HepG2 (cell line): ENCODE data around the gene PERP. TPM values are rescaled to one million over a fixed set of nuclear protein-coding genes. Genes with fewer than 3 reads are reported as not detected.

Experiments
- ATAC-seq: fragments of 200-7000 bp; cut with Tn5 transposase; 3 replicates; pipeline ENCODE4 v1.9.1; 2020; ENCODE audit warnings: mild to moderate bottlenecking, moderate library complexity
- Bru-seq: library from RNA; stranded (reverse); fragments of 400-500 nt; gene quantifications from one replicate; lab custom pipeline; 2021; lab: Mats Ljungman, UMichigan
- BruChase-seq, 2 experiments: library from RNA; stranded (reverse); fragments of 400-500 nt; gene quantifications; one replicate each; lab custom pipeline; 2021; lab: Mats Ljungman, UMichigan
- BruUV-seq: library from RNA; stranded (reverse); fragments of 400-500 nt; replicated peaks from 2 replicates; lab custom pipeline; 2021; lab: Mats Ljungman, UMichigan
- CTCF ChIA-PET: fragments of 300-600 bp; formaldehyde crosslinking; extraction: SDS; loops from one replicate; lab custom pipeline; 2021; ENCODE audit warnings: low total read pairs, inconsistent platforms, low intra/inter-chr PET ratio; lab: Yijun Ruan, JAX
- POLR2A ChIA-PET: fragments of 350-600 bp; sonication (Branson Sonifier 250); formaldehyde crosslinking; loops from one replicate; lab custom pipeline; 2020; ENCODE audit warnings: antibody characterized with exemption, inconsistent platforms; lab: Yijun Ruan, JAX
- DNase-seq: peaks from one replicate; pipeline ENCODE4 v3.0.0-alpha.2; 2015; ENCODE audit warnings: low spot score
- FAIRE-seq: peaks from 3 replicates; lab custom pipeline; 2011; peaks lifted over from hg19 to GRCh38; lab: Jason Lieb, UNC
- H2AFZ ChIP-seq: one replicate; pipeline ENCODE4 v1.6.1; 2011; ENCODE audit warnings: low read length, inconsistent platforms
- H3K27ac ChIP-seq: fragments of 300-600 bp; 3 replicates; pipeline ENCODE4 v1.8.0; 2011; ENCODE audit warnings: mixed run types, mild to moderate bottlenecking, mixed read lengths, low read length, inconsistent platforms; ENCODE audit not compliant: insufficient read depth; ENCODE audit errors: extremely low read length
- H3K27me3 ChIP-seq, 2 experiments: fragments of 200-600 bp in 1 of 2; 2 replicates in 1 of 2; 3 replicates in 1 of 2; pipeline versions ENCODE4 v1.6.0 to v1.8.0; 2011; ENCODE audit warnings: low read length in 2 of 2, mild to moderate bottlenecking in 2 of 2, moderate library complexity in 2 of 2, inconsistent platforms in 1 of 2; ENCODE audit not compliant: insufficient read depth in 2 of 2, control insufficient read depth in 1 of 2
- H3K36me3 ChIP-seq, 2 experiments: fragments of 200-600 bp in 1 of 2; replicated peaks in 1 of 2; 2 replicates in 1 of 2; 3 replicates in 1 of 2; pipeline versions ENCODE4 v1.5.1 to v1.8.0; 2011; ENCODE audit warnings: low read length in 2 of 2, inconsistent platforms in 1 of 2; ENCODE audit not compliant: insufficient read depth in 2 of 2, control insufficient read depth in 1 of 2
- H3K4me1 ChIP-seq: 2 replicates; pipeline ENCODE4 v1.5.1; 2012; ENCODE audit warnings: low read length, inconsistent platforms; ENCODE audit not compliant: insufficient read depth
- H3K4me2 ChIP-seq: 2 replicates; pipeline ENCODE4 v1.6.0; 2011; ENCODE audit warnings: low read depth, low read length, inconsistent platforms
- H3K4me3 ChIP-seq, 3 experiments: fragments of 200-600 bp in 1 of 3; sonication (generic), shearing (Covaris generic) in 1 of 3; replicated peaks in 1 of 3; 2 replicates each; pipeline ENCODE4 v1.5.1; 2011 to 2016; ENCODE audit warnings: low read length in 3 of 3, inconsistent platforms in 2 of 3, low read depth in 2 of 3, mild to moderate bottlenecking in 2 of 3, control low read depth in 1 of 3, mixed read lengths in 1 of 3; ENCODE audit not compliant: insufficient read depth in 1 of 3
- H3K79me2 ChIP-seq: one replicate; pipeline ENCODE4 v1.6.1; 2011; ENCODE audit warnings: low read length, inconsistent platforms; ENCODE audit not compliant: insufficient read depth
- H3K9ac ChIP-seq: 2 replicates; pipeline ENCODE4 v1.6.0; 2011; ENCODE audit warnings: mild to moderate bottlenecking, low read depth, low read length, inconsistent platforms; ENCODE audit not compliant: insufficient read depth
- H3K9me3 ChIP-seq: 2 replicates; pipeline ENCODE4 v1.5.1; 2012; ENCODE audit warnings: mild to moderate bottlenecking, low read length
- H4K20me1 ChIP-seq: 2 replicates; pipeline ENCODE4 v1.6.0; 2011; ENCODE audit warnings: inconsistent platforms, mild to moderate bottlenecking, low read length, moderate library complexity; ENCODE audit not compliant: insufficient read depth
- ARNTL ChIP-seq: sonication (generic); formaldehyde crosslinking; IDR thresholded peaks from 2 replicates; pipeline ENCODE4 v1.4.0; 2020; ENCODE audit warnings: mild to moderate bottlenecking, missing genetic modification reagents
- EP300 ChIP-seq, 3 experiments: sonication (generic) in 1 of 3; formaldehyde crosslinking in 1 of 3; IDR thresholded peaks; 2 replicates each; pipeline versions ENCODE4 v1.5.1 to v1.6.1; 2011 to 2020; ENCODE audit warnings: low read depth in 2 of 3, low read length in 2 of 3, borderline replicate concordance in 1 of 3, improper control_type of control experiment in 1 of 3, mild to moderate bottlenecking in 1 of 3, missing genetic modification reagents in 1 of 3, moderate library complexity in 1 of 3
- FOXP1 ChIP-seq, 2 experiments: fragments of 450-650 bp in 1 of 2; IDR thresholded peaks; 2 replicates each; pipeline ENCODE4 v1.6.1; 2017 to 2018; ENCODE audit warnings: antibody characterized with exemption in 1 of 2
- GATAD1 ChIP-seq: IDR thresholded peaks from 2 replicates; pipeline ENCODE4 v1.6.1; 2016; ENCODE audit warnings: missing genetic modification reagents, missing compliant biosample characterization
- WGBS: methylation state at CpG from one replicate; pipeline ENCODE4 v1.1.6; 2017; ENCODE audit warnings: low lambda C conversion rate; 5-methylcytosine and 5-hydroxymethylcytosine counted together
- in situ Hi-C: cut with HindIII; loops from 2 replicates; pipeline ENCODE4 v1.10.0; 2017; ENCODE audit warnings: low pct_unique_long_range_greater_than_20kb; ENCODE audit not compliant: extremely low pct_ligation_motif_present
- intact Hi-C: fragments of 100-400 bp; cut with micrococcal nuclease; formaldehyde crosslinking; loops from one replicate; pipeline ENCODE4 v1.10.0; 2022; ENCODE audit not compliant: unreplicated experiment
- long read RNA-seq, 2 experiments: library from RNA in 1 of 2; library from polyadenylated mRNA in 1 of 2; stranded (forward) in 1 of 2; unstranded in 1 of 2; transcript quantifications; one replicate each; pipeline ENCODE4 v2.0.0, GENCODE V29; 2019 to 2022
- polyA minus RNA-seq, 3 experiments: library from RNA; depleted of rRNA, polyadenylated mRNA; stranded (reverse); fragments of >200 nt; gene quantifications; 2 replicates each; pipeline ENCODE4 v1.2.3, GENCODE V29; 2011; ENCODE audit warnings: low replicate concordance in 1 of 3
- polyA plus RNA-seq, 8 experiments: library from polyadenylated mRNA; depleted of rRNA in 3 of 8; stranded (reverse) in 7 of 8; unstranded in 1 of 8; fragments of >200 nt; fragmentation: Illumina TruSeq in 4 of 8; extraction: Trizol in 4 of 8; gene quantifications; 2 replicates each; pipeline versions ENCODE4 v1.2.1 to v1.2.3, GENCODE V29; 2011 to 2016; ENCODE audit warnings: low read depth in 4 of 8, missing spikeins in 1 of 8, mixed read lengths in 1 of 8; ENCODE audit not compliant: insufficient read depth in 1 of 8
- total RNA-seq, 5 experiments: library from RNA; depleted of rRNA; stranded (reverse); fragments of >200 nt; fragmentation: Illumina TruSeq; extraction: Trizol; gene quantifications; 2 replicates each; pipeline ENCODE4 v1.2.3, GENCODE V29; 2016; ENCODE audit warnings: low read depth in 1 of 5
- TF ChIP-seq, protein P1 (sequence below): IDR thresholded peaks from 2 replicates; pipeline ENCODE4 v1.6.1; 2016; ENCODE audit warnings: missing biosample characterization, missing genetic modification reagents, low read depth
- TF ChIP-seq, protein P2 (sequence below): sonication (generic); formaldehyde crosslinking; IDR thresholded peaks from 2 replicates; pipeline ENCODE4 v1.5.0; 2020; ENCODE audit warnings: mild to moderate bottlenecking, missing genetic modification reagents
- TF ChIP-seq, protein P3 (sequence below): sonication (generic); formaldehyde crosslinking; IDR thresholded peaks from 2 replicates; pipeline ENCODE4 v1.4.0; 2020; ENCODE audit warnings: mild to moderate bottlenecking, low read depth, missing genetic modification reagents
- TF ChIP-seq, protein P4 (sequence below): sonication (generic); formaldehyde crosslinking; IDR thresholded peaks from 2 replicates; pipeline ENCODE4 v1.8.1; 2023; ENCODE audit warnings: missing genetic modification reagents, mild to moderate bottlenecking, borderline replicate concordance
- TF ChIP-seq, protein P5 (sequence below): sonication (generic); formaldehyde crosslinking; IDR thresholded peaks from 2 replicates; pipeline ENCODE4 v1.8.1; 2023; ENCODE audit warnings: mild to moderate bottlenecking, moderate library complexity, missing genetic modification reagents

PERP gene
- total RNA-seq (2016; rRNA removed; fragmentation: Illumina TruSeq; extraction: Trizol) (16.6 and 26.0 TPM in 2 replicates), polyA plus RNA-seq (2011; rRNA removed) (53.0 and 53.9 TPM in 2 replicates), polyA minus RNA-seq (2011; rRNA and poly(A)+ RNA removed; ENCODE audit: low replicate concordance) (58.8 and 113 TPM in 2 replicates), Bru-seq, nascent RNA (percentile 82 among the genes with signal in this experiment), BruChase-seq, experiment 1, labeled RNA remaining after a 6-hour chase (percentile 91 among the genes with signal in this experiment), BruChase-seq, experiment 2, labeled RNA remaining after a 2-hour chase (percentile 77 among the genes with signal in this experiment)
- 6.4 and 7.0 TPM in 2 replicates for total RNA-seq (2016; cell fraction: cytosol; rRNA removed; fragmentation: Illumina TruSeq; extraction: Trizol; ENCODE audit: low read depth)
- total RNA-seq (2016; cell fraction: insoluble cytoplasmic fraction; rRNA removed; fragmentation: Illumina TruSeq; extraction: Trizol) = 16.2 and 26.8 TPM in 2 replicates
- 17.6 and 19.2 TPM in 2 replicates for total RNA-seq (2016; cell fraction: membrane; rRNA removed; fragmentation: Illumina TruSeq; extraction: Trizol)
- total RNA-seq (2016; cell fraction: nucleus; rRNA removed; fragmentation: Illumina TruSeq; extraction: Trizol) = 22.4 and 25.2 TPM in 2 replicates
- polyA plus RNA-seq (2011; cell fraction: cytosol; rRNA removed) = 39.8 and 47.5 TPM in 2 replicates
- polyA plus RNA-seq (2011; cell fraction: nucleus; rRNA removed) = 11.4 and 15.5 TPM in 2 replicates
- polyA plus RNA-seq (2012) = 80.7 and 95.5 TPM in 2 replicates
- polyA plus RNA-seq (2016; cell fraction: cytosol; fragmentation: Illumina TruSeq; extraction: Trizol; ENCODE audit: low read depth) = 9.1 and 9.7 TPM in 2 replicates
- polyA plus RNA-seq (2016; cell fraction: insoluble cytoplasmic fraction; fragmentation: Illumina TruSeq; extraction: Trizol; ENCODE audit: low read depth) = 21.6 and 23.8 TPM in 2 replicates
- polyA plus RNA-seq (2016; cell fraction: membrane; fragmentation: Illumina TruSeq; extraction: Trizol; ENCODE audit: low read depth) = 18.6 and 19.9 TPM in 2 replicates
- polyA plus RNA-seq (2016; cell fraction: nucleus; fragmentation: Illumina TruSeq; extraction: Trizol; ENCODE audit: insufficient read depth, low read depth) = 41.5 and 46.0 TPM in 2 replicates
- 32.1 and 38.6 TPM in 2 replicates for polyA minus RNA-seq (2011; cell fraction: cytosol; rRNA and poly(A)+ RNA removed)
- 9.5 and 12.4 TPM in 2 replicates for polyA minus RNA-seq (2011; cell fraction: nucleus; rRNA and poly(A)+ RNA removed)
- long read RNA-seq, experiment 1, full-length matches to known transcripts = 225 of 240 reads
- long read RNA-seq, experiment 1, partial matches to known transcripts = 5 of 240 reads
- long read RNA-seq, experiment 1, other reads (novel, unspliced or antisense) = 10 of 240 reads
- long read RNA-seq, experiment 2, full-length matches to known transcripts = 58 of 263 reads
- long read RNA-seq, experiment 2, partial matches to known transcripts = 2 of 263 reads
- long read RNA-seq, experiment 2, other reads (novel, unspliced or antisense) = 203 of 263 reads

DNA sequence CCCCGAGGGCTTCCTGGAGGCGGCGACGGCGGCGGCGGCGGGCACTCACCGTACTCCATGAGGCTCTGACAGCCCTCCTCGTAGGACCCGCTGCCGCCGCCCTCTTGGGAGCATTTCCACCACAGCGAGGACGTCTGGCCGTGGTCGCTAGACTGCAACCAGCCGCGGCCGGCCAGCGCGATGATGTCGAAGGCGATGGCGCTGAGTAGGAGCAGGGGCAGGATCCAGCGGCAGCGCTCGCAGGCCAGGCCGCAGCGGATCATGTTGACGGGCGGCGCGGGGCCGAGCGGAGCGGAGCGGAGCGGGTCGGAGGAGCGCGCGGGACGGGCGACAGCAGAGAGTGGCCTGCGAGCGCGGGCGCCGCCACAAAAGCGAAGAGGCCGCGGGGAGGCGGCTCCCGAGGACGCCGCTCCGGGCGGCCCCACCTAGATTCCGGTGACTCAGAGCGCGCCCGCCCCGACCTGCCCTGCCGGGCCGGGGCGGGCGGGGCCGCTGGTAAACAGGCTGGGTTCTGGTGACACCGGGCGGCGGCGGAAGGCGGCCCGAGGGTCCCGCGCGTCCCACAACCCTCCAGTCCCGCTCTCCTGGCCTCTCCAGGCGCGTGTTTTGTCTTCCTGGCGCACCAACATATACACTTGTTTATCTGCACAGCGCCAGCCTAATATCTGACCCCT, at the start of gene PERP:
Gene PERP (minus strand): TSS at position 342 of the 674 bp plus-strand sequence. CDS start 79 bp downstream, at position 263.
- POLR2A ChIA-PET = interaction anchor here (1.4 to 2.8 kb wide), 4 partner anchors 20 to 101 kb away, joined by 3 to 41 read pairs (median 12); no protein-coding TSS in a partner anchor
- no TSS peak for BruUV-seq
- H3K27ac ChIP-seq = peak within 1 kb of the TSS; percentile 86
- no peaks in the 10 kb centered on the region; a peak in 1 of 5 replicates for H3K36me3 ChIP-seq
- peak within 1 kb of the TSS; percentile 80 for H3K9ac ChIP-seq
- WGBS = 0% methylated on average over 31 of the region's 83 CpGs
- CTCF ChIA-PET = interaction anchor here (1.3 to 4.7 kb wide), 2 partner anchors 21 to 104 kb away, joined by 4 to 182 read pairs; no protein-coding TSS in a partner anchor
- intact Hi-C loops (loop anchor here (1.0 to 5.0 kb wide), 3 partner anchors 21 to 295 kb away; partner anchors contain the start of gene HEBP2), in situ Hi-C loops (loop anchor here (10.0 kb wide), 1 partner anchor 402 kb away; no protein-coding TSS in a partner anchor)
- no peaks in the 10 kb centered on the region; a peak in 1 of 5 replicates for H3K27me3 ChIP-seq
- peaks cover 42% of the 10 kb centered on the region for H3K79me2 ChIP-seq
- H3K4me3 ChIP-seq = peak within 1 kb of the TSS; percentile 90 to 95 (median 92)
- H4K20me1 ChIP-seq = no peaks in the 10 kb centered on the region
- peaks cover 33% of the 10 kb centered on the region for H3K4me1 ChIP-seq
- ATAC-seq = peak; percentile 93
- H3K4me2 ChIP-seq = peak within 1 kb of the TSS; percentile 95
- peak; percentile 68 for DNase-seq
- H2AFZ ChIP-seq = peak within 1 kb of the TSS; percentile 20
- FAIRE-seq = no peak
- H3K9me3 ChIP-seq = no peaks in the 10 kb centered on the region
- TF ChIP-seq, protein P1, sequence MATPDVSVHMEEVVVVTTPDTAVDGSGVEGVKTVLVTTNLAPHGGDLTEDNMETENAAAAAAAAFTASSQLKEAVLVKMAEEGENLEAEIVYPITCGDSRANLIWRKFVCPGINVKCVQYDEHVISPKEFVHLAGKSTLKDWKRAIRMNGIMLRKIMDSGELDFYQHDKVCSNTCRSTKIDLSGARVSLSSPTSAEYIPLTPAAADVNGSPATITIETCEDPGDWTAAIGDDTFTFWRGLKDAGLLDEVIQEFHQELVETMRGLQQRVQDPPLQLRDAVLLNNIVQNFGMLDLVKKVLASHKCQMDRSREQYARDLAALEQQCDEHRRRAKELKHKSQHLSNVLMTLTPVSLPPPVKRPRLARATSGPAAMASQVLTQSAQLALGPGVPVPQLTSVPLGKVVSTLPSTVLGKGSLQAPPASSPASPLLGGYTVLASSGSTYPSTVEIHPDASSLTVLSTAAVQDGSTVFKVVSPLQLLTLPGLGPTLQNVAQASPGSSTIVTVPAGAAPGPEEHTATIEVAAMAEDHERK = no peak
- TF ChIP-seq GATAD1 (CRISPR knock-in tag) (no peak; the same call in 1 of the 2 replicates), FOXP1 (IDR thresholded peaks at IDR 0.05) (no peak), FOXP1 (CRISPR knock-in tag; IDR thresholded peaks at IDR 0.05) (no peak), EP300 (IDR thresholded peaks at IDR 0.05; ENCODE audit: low read depth in 2 of 2, low read length in 2 of 2) (no peak), EP300 (CRISPR knock-in tag; IDR thresholded peaks at IDR 0.05; ENCODE audit: borderline replicate concordance) (peak; percentile 53; the same call in 1 of the 2 replicates), ARNTL (no peak; the same call in 1 of the 2 replicates)
- TF ChIP-seq, protein P2, sequence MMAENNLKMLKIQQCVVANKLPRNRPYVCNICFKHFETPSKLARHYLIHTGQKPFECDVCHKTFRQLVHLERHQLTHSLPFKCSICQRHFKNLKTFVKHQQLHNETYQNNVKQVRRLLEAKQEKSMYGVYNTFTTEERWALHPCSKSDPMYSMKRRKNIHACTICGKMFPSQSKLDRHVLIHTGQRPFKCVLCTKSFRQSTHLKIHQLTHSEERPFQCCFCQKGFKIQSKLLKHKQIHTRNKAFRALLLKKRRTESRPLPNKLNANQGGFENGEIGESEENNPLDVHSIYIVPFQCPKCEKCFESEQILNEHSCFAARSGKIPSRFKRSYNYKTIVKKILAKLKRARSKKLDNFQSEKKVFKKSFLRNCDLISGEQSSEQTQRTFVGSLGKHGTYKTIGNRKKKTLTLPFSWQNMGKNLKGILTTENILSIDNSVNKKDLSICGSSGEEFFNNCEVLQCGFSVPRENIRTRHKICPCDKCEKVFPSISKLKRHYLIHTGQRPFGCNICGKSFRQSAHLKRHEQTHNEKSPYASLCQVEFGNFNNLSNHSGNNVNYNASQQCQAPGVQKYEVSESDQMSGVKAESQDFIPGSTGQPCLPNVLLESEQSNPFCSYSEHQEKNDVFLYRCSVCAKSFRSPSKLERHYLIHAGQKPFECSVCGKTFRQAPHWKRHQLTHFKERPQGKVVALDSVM = peak; percentile 66
- TF ChIP-seq, protein P3, sequence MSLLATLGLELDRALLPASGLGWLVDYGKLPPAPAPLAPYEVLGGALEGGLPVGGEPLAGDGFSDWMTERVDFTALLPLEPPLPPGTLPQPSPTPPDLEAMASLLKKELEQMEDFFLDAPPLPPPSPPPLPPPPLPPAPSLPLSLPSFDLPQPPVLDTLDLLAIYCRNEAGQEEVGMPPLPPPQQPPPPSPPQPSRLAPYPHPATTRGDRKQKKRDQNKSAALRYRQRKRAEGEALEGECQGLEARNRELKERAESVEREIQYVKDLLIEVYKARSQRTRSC (CRISPR knock-in tag) = peak; percentile 88
- TF ChIP-seq, protein P4, sequence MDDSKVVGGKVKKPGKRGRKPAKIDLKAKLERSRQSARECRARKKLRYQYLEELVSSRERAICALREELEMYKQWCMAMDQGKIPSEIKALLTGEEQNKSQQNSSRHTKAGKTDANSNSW = peak; percentile 36; the same call in 1 of the 2 replicates
- TF ChIP-seq, protein P5, sequence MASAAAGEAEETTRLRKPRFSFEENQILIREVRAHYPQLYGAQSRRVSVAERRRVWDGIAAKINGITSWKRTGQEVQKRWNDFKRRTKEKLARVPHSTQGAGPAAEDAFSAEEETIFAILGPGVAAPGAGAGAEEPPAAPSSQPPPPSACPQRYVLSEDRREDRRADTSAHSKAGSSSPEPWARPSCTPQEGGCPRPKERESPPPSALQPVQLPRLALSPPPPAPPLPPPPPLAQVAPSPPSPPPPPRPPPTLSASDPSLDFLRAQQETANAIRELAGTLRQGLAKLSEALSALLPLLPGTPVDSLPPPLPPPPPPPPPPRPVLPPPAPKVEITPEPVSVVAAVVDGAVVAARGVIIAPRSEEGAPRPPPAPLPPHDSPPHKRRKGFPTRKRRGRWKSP = peak; percentile 74
